CD4-positive, alpha-beta T cell treated with Interleukin-12 subunit alpha and Interleukin-12 subunit beta, for 1 hour (primary cell): ENCODE results near the gene FOXO3B.
"Not testable (repeated sequence)": the region's sequence is repeated elsewhere in the genome, so short reads cannot be mapped to it uniquely, and the experiment has no call there.

Experiments
- DNase-seq: peaks from one replicate; pipeline ENCODE4 v3.0.0-alpha.2; 2020

FOXO3B gene

GRCh38 chr17:18681767-18682571, at the start of gene FOXO3B:
TSS of gene FOXO3B (minus strand) at chr17:18682314. CDS start at chr17:18681651, 663 bp downstream.
- peak; percentile 85 for DNase-seq

DNA sequence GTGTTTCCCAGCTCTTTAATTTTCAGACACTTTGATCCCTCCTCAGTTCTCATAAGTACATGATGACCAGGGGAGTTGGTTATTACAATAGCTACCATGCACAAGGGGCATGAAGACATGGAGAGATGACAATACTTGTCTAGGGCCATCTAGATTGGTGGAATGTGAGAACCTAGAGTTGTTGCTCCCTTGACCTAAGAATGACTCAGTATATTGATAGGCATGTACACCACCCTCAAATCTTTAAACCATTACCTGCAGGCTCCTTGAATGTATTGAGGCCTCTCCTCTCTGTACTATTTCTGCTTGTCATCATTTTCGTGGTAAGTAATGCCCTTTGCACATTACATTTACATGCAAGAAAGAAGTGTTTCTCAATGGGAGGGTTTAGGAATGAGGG, 41.4 kb upstream of the FOXO3B start:
- not testable (repeated sequence) for DNase-seq

GRCh38 chr17:18722612-18723011, 40.5 kb upstream of the FOXO3B start:
- not testable (repeated sequence) for DNase-seq

DNA sequence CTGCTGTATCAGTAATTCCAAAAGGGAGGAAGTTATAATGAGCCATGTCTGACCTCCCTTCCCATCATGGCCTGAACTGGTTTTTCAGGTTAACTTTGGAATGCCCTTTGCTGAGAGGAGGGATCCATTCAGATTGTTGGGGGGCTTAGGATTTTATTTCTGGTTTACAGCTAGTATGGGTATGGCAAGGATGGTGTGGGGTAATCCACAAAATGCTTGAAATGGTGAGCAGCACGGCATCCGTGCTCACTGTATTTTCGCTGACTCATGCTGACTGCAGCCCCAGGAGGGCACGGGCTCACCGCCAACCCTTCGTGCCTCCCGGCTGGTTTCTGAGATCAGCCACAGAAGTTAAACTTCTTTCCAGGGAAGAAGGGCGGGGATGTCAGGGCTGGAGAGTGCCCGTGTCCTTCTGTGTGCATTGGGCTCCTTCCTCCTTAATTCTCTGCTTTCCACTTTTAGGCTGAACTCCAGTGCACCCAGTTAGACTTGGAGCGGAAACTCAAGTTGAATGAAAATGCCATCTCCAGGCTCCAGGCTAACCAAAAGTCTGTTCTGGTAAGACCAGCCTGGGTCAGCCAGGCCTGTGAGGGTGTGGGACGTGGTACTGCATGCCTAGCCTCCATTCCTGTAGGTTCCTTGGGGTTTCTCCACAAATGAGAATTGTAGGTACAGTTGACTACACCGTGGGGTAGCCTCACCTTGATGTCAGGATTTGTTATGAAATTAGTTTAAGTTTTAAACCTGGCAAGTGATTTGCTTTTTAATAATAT, 39.8 kb upstream of the FOXO3B start:
- DNase-seq = not testable (repeated sequence)

- not testable (repeated sequence) for DNase-seq
These were observed 37.5 kb upstream of the FOXO3B start for GRCh38 chr17:18719428-18720110.

GRCh38 chr17:18718643-18719427, 36.7 kb upstream of the FOXO3B start:
- DNase-seq = not testable (repeated sequence)

DNA sequence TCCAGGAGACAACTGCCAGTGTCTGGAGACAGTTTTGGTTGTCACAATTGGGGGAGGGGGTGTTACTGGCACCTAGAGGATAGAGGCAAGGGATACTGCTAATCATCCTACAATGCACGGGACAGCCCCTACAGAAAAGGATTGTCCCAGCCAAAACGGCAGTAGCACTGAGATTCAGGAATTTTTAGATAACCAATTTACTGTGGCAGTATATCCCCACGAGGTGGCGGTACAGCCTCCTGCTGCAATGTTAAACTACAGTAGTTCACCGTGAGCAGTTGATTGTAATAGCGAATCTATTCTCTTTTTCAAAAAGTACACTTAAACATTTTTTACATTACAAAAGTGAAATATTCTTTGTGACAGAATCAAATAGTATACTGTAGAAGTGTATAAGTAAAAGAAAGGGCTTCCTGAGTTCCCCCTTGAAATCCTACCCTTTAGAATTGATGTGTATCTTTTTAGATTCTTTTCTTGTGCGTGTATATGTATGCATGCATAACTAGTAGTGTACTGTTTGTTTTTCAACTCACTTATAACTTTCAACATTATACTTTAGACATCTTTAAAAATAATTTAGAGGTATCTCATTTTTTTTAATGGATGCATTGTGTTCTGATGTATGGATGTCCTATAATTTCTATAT, 30.4 kb upstream of the FOXO3B start:
- DNase-seq = peak; percentile 62

DNA sequence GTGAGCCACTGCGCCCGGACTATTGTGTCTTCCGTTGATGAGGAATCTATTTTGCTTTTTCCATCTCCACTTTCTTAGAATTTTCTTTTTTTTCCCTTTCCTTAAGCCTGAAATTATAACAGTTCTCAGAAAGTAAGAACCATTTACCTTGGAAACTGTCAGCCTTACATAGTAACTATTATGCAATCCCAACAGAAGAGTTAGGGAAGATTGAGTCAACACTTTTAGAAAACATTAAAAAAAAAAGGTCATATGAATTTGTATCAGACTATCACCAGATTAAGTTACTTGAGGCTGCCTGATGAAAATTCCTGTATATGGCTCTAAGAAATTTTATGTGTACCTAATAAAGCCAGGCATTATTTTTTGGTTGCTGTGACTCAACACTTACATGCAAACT, 26.1 kb upstream of the FOXO3B start:
- DNase-seq = not testable (repeated sequence)

DNA sequence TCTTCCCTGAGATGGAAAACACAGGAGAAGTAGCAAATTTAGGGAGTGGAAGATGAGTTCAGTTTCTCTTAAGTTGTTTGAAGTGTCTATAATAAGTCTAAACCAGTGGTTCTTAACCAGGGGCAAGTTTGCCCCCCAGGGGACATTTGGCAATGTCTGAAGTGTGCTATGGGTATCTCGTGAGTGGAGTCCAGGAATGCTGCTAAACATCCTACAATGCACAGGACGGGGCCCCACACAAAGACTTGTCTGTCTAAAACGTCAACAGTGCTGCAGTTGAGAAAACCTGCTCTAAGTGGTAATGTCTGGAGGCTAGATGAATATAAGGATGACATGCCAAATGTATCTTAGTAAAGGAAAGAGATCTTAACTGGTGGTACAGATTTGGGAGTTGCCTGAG, 23.8 kb upstream of the FOXO3B start:
- DNase-seq = not testable (repeated sequence)

GRCh38 chr17:18698473-18699103, 16.5 kb upstream of the FOXO3B start:
- DNase-seq = not testable (repeated sequence)

- not testable (repeated sequence) for DNase-seq
These were observed 13.0 kb upstream of the FOXO3B start for GRCh38 chr17:18695143-18695542.

DNA sequence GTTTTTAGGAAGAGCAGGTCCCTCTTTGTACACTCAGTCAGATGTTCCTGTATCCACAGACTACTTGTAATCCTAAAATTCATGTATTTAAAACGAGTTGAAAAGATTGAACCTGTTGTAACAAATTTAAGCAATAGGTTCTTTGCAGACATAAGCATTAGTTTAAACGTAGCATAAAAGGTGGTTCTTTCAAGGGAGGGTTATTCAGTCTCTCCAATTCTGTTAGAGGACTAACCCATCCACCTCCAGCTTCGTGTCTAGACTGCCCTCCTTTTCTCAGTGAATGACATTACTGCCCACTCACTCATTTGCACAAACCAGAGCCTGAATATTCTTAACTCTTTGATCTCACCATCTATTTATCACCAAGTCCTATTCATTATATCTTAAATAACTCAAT, 554 bp upstream of the FOXO3B start:
- not testable (repeated sequence) for DNase-seq

GRCh38 chr17:18677381-18677780, 4.7 kb downstream of the FOXO3B start:
- not testable (repeated sequence) for DNase-seq

- DNase-seq = not testable (repeated sequence)
These were observed 5.2 kb downstream of the FOXO3B start for GRCh38 chr17:18676928-18677327.

DNA sequence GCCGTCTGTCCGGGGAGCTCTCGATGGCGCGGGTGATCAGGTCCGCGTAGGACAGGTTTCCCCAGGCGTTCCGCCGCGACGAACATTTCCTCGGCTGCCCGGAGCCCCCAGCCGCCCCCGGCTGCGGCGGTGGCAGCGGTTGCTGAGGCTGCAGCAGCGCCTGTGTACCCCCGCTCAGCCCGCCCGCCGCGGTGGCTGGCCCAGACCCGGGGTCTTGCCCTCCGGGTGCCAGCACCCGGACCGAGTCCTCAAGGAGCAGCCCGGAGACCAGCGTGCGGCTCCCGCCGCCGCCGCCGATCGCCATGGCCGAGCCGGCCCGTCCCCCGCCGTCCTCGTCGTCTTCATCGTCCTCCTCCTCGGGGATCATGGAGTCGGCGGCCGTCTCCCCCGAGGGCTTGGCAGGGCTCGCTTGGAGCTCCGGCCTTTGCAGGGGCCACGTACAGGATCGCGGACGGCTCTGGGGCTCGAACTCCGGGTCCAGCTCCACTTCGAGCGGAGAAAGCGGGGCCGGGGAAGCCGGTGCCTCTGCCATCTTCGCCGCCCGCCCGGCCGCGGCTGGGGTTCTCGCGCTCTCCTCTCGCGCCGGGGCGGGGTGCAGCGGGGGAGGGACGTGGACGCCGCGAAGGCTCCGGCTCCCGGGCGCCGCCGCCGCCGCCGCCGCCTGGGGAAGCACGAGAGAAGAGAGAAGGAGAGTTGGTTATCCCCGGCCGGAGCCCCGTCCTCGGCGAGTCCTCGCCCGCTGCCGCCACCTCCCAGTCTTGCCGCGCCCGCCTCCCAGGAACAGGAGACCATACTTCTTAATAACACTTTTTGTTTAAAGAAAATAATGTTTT, 9.5 kb downstream of the FOXO3B start:
- DNase-seq = not testable (repeated sequence)

GRCh38 chr17:18668625-18669024, 13.5 kb downstream of the FOXO3B start:
- DNase-seq = not testable (repeated sequence)

- not testable (repeated sequence) for DNase-seq
These were observed 14.6 kb downstream of the FOXO3B start for GRCh38 chr17:18667535-18667934.

DNA sequence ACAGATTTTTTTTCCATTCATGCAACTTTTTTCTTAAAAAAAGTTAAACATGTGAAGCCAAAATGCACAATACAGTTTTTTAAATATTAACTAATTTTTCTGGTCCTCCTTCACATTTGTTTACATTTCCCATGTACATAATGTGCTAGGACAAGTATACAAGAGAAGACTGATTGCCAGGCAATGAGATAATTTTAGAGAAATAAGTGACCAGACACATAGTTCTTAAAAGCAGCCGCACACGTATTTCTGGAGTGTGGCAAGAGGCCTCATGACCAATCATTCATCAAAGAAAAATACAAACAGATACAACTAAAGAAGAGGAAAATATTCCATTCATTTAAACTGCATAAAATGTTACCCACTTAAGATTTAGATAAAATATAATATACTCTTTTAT, 15.8 kb downstream of the FOXO3B start:
- not testable (repeated sequence) for DNase-seq

DNA sequence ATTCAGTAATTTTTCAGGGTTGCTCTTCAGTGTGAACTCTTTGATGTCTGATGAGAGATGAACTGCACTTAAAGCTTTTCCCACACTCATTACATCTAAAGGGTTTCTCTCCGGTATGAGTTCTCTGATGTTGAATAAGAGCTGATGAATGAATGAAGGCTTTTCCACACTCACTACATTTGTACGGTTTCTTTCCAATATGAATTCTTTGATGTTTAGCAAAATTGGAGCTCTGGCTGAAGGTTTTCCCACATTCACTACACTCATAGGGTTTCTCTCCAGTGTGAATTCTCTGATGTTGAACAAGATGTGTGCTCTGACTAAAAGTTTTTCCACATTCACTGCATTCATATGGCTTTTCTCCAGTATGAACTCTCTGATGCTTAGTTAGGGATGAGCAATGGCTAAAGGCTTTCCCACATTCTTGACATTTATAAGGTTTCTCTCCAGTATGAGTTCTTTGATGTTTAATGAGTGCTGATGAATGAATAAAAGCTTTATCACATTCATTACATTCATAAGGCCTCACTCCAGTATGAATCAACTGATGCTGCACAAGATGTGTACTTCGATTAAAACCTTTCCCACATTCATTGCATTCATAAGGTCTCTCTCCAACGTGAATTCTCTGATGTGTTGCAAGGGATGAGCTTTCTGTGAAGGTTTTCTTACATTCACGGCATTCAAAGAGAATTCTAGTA, 20.0 kb downstream of the FOXO3B start:
- DNase-seq = not testable (repeated sequence)

DNA sequence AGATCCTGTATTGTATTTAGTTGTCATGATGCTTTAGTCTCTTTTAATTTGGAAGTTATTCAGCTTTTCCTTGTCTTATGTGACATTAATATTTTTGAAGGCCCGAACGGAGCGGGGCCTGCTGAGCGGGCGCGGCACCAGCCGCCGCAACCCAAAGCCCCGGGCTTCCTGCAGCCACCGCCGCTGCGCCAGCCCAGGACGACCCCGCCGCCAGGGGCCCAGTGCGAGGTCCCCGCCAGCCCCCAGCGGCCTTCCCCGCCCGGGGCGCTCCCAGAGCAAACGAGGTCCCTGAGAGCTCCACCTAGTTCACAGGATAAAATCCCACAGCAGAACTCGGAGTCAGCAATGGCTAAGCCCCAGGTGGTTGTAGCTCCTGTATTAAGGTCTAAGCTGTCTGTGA, 32.0 kb downstream of the FOXO3B start:
- not testable (repeated sequence) for DNase-seq
